GM12875 (cell line): Measurements from ENCODE around the gene PCBP3.

Experiments
- H3K4me3 ChIP-seq: one replicate; pipeline ENCODE4 v1.5.1; 2011; ENCODE audit warnings: low read depth, low read length, control low read depth
- CTCF ChIP-seq: IDR thresholded peaks from 2 replicates; pipeline ENCODE4 v1.5.1; 2011; ENCODE audit warnings: low read depth, mild to moderate bottlenecking, control low read depth, inconsistent platforms, low read length, moderate library complexity, borderline replicate concordance; ENCODE audit not compliant: insufficient read depth

Gene PCBP3

GRCh38 chr21:45991606-45992300 lies 348.2 kb downstream of the PCBP3 start:
- no peak overlapping the region for H3K4me3 ChIP-seq
- TF ChIP-seq CTCF, result no peak
